ENCODE measurements around the gene MACROD1. TPM values are rescaled to one million over a fixed set of nuclear protein-coding genes. Genes with fewer than 3 reads are reported as not detected.

The MACROD1 gene
- total RNA-seq, 1 donor: 17.7 TPM

- H3K27ac ChIP-seq (ENCODE audit: low read depth, low read length): no peak overlapping the region
- no peak overlapping the region for H2AFZ ChIP-seq (ENCODE audit: low read length)
- H4K20me1 ChIP-seq (ENCODE audit: insufficient read depth, low read length): peaks cover 8% of the 10 kb centered on the region
- no peak overlapping the region for H3K4me2 ChIP-seq (ENCODE audit: insufficient read depth, low read length)
- H3K79me2 ChIP-seq (ENCODE audit: insufficient read depth, low read length): no peaks in the 10 kb centered on the region
- no peaks in the 10 kb centered on the region for H3K4me1 ChIP-seq (ENCODE audit: insufficient read depth, low read length)
- H3K27me3 ChIP-seq (ENCODE audit: insufficient read depth, low read length): no peaks in the 10 kb centered on the region
- H3K4me3 ChIP-seq (ENCODE audit: insufficient read depth, low read length): no peak overlapping the region
- H3K9me3 ChIP-seq (ENCODE audit: low read depth, low read length): no peaks in the 10 kb centered on the region
- DNase-seq (ENCODE audit: insufficient read length, low spot score, missing footprints): no peak
- H3K36me3 ChIP-seq (ENCODE audit: insufficient read depth, low read length): no peaks in the 10 kb centered on the region
- no peak for TF ChIP-seq CTCF (IDR thresholded peaks at IDR 0.05; ENCODE audit: extremely low read depth, low read depth, low read length)
Measured at GRCh38 chr11:64078905-64079304, 87.0 kb downstream of the MACROD1 start.

DNA sequence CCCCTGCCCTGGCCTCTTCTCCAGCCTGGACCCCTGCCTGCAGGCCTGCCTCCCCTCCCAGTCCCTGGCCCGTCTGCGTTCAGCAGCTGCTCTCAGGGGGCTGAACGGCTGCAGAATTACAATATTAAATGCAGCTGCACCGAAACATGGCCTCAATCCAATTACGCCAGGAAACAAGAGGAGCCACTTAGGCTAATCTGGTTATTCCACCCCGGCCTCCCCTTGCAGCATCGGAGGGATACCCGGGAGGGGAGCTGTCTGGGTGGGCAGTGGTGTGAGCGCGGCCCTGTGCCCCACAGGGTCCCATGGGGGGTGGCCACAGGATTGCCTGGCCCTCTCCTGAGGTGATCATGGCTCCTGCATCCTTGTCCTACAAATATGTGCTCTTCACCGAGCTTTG is 87.6 kb downstream of the MACROD1 start:
- DNase-seq (ENCODE audit: insufficient read length, low spot score, missing footprints): no peak
- Histone ChIP-seq H3K36me3 (ENCODE audit: insufficient read depth, low read length) (no peaks in the 10 kb centered on the region), H3K79me2 (ENCODE audit: insufficient read depth, low read length) (no peaks in the 10 kb centered on the region), H3K27ac (ENCODE audit: low read depth, low read length) (no peak overlapping the region), H4K20me1 (ENCODE audit: insufficient read depth, low read length) (peaks cover 14% of the 10 kb centered on the region), H3K4me1 (ENCODE audit: insufficient read depth, low read length) (no peaks in the 10 kb centered on the region), H3K4me3 (ENCODE audit: insufficient read depth, low read length) (no peak overlapping the region), H3K4me2 (ENCODE audit: insufficient read depth, low read length) (no peak overlapping the region), H2AFZ (ENCODE audit: low read length) (no peak overlapping the region), H3K9me3 (ENCODE audit: low read depth, low read length) (no peaks in the 10 kb centered on the region), H3K27me3 (ENCODE audit: insufficient read depth, low read length) (no peaks in the 10 kb centered on the region)
- TF ChIP-seq CTCF (IDR thresholded peaks at IDR 0.05; ENCODE audit: extremely low read depth, low read depth, low read length): no peak

GRCh38 chr11:64077607-64078006 is 88.3 kb downstream of the MACROD1 start:
- H3K4me2 ChIP-seq (ENCODE audit: insufficient read depth, low read length): no peak overlapping the region
- no peaks in the 10 kb centered on the region for H3K79me2 ChIP-seq (ENCODE audit: insufficient read depth, low read length)
- peaks cover 16% of the 10 kb centered on the region for H4K20me1 ChIP-seq (ENCODE audit: insufficient read depth, low read length)
- no peak for TF ChIP-seq CTCF (IDR thresholded peaks at IDR 0.05; ENCODE audit: extremely low read depth, low read depth, low read length)
- H3K27me3 ChIP-seq (ENCODE audit: insufficient read depth, low read length): no peaks in the 10 kb centered on the region
- H3K36me3 ChIP-seq (ENCODE audit: insufficient read depth, low read length): no peaks in the 10 kb centered on the region
- no peak overlapping the region for H2AFZ ChIP-seq (ENCODE audit: low read length)
- no peaks in the 10 kb centered on the region for H3K4me1 ChIP-seq (ENCODE audit: insufficient read depth, low read length)
- H3K4me3 ChIP-seq (ENCODE audit: insufficient read depth, low read length): no peak overlapping the region
- no peak for DNase-seq (ENCODE audit: insufficient read length, low spot score, missing footprints)
- H3K27ac ChIP-seq (ENCODE audit: low read depth, low read length): no peak overlapping the region
- no peaks in the 10 kb centered on the region for H3K9me3 ChIP-seq (ENCODE audit: low read depth, low read length)

GRCh38 chr11:64076758-64077157 is 89.2 kb downstream of the MACROD1 start:
- no peak overlapping the region for H3K4me2 ChIP-seq (ENCODE audit: insufficient read depth, low read length)
- no peak for TF ChIP-seq CTCF (IDR thresholded peaks at IDR 0.05; ENCODE audit: extremely low read depth, low read depth, low read length)
- H4K20me1 ChIP-seq (ENCODE audit: insufficient read depth, low read length): peaks cover 16% of the 10 kb centered on the region
- no peaks in the 10 kb centered on the region for H3K79me2 ChIP-seq (ENCODE audit: insufficient read depth, low read length)
- H3K36me3 ChIP-seq (ENCODE audit: insufficient read depth, low read length): no peaks in the 10 kb centered on the region
- H3K27me3 ChIP-seq (ENCODE audit: insufficient read depth, low read length): no peaks in the 10 kb centered on the region
- H3K4me3 ChIP-seq (ENCODE audit: insufficient read depth, low read length): no peak overlapping the region
- no peaks in the 10 kb centered on the region for H3K9me3 ChIP-seq (ENCODE audit: low read depth, low read length)
- no peak overlapping the region for H2AFZ ChIP-seq (ENCODE audit: low read length)
- no peak overlapping the region for H3K27ac ChIP-seq (ENCODE audit: low read depth, low read length)
- DNase-seq (ENCODE audit: insufficient read length, low spot score, missing footprints): no peak
- no peaks in the 10 kb centered on the region for H3K4me1 ChIP-seq (ENCODE audit: insufficient read depth, low read length)
